WTC11 (cell line): Measurements from ENCODE around the gene RAET1G. TPM values are rescaled to one million over a fixed set of nuclear protein-coding genes. Genes with fewer than 3 reads are reported as not detected.

ENCODE experiments used
- ATAC-seq: fragments of 200-7000 bp; cut with Tn5 transposase; 2 replicates; pipeline ENCODE4 v1.10.0; 2021; ENCODE audit warnings: mild to moderate bottlenecking, moderate library complexity
- CTCF ChIA-PET: fragments of 300-600 bp; sonication (Branson Sonifier 250); formaldehyde crosslinking; loops from one replicate; lab custom pipeline; 2021; ENCODE audit warnings: antibody characterized with exemption; lab: Charles Lee
- POLR2A ChIA-PET: fragments of 350-600 bp; sonication (Branson Sonifier 250); formaldehyde crosslinking; loops from one replicate; lab custom pipeline; 2021; ENCODE audit warnings: antibody characterized with exemption; lab: Charles Lee
- DNase-seq: peaks from one replicate; pipeline ENCODE4 v3.0.0; 2021; ENCODE audit warnings: low spot score
- H3K27ac Mint-ChIP-seq: 2 replicates; pipeline ENCODE4 v1.8.0; 2021; ENCODE audit warnings: mixed read lengths
- H3K27me3 Mint-ChIP-seq: 2 replicates; pipeline ENCODE4 v1.8.0; 2021; ENCODE audit warnings: low read depth, mild to moderate bottlenecking, moderate library complexity, mixed read lengths
- H3K36me3 Mint-ChIP-seq: 2 replicates; pipeline ENCODE4 v1.8.0; 2021; ENCODE audit warnings: mixed read lengths
- H3K4me1 Mint-ChIP-seq: 2 replicates; pipeline ENCODE4 v1.8.0; 2022; ENCODE audit warnings: mixed read lengths
- H3K4me3 Mint-ChIP-seq: 2 replicates; pipeline ENCODE4 v1.8.0; 2021; ENCODE audit warnings: mild to moderate bottlenecking, moderate library complexity, mixed read lengths
- H3K9me3 Mint-ChIP-seq: 2 replicates; pipeline ENCODE4 v1.8.0; 2021; ENCODE audit warnings: mixed read lengths
- AFF4 ChIP-seq: sonication (generic); formaldehyde crosslinking; IDR thresholded peaks from 2 replicates; pipeline ENCODE4 v1.8.1; 2023; ENCODE audit warnings: mild to moderate bottlenecking, missing genetic modification reagents, borderline replicate concordance
- AR ChIP-seq: fragments of 250-450 bp; sonication (Bioruptor Pico); IDR thresholded peaks from 2 replicates; pipeline ENCODE4 v1.9.0; 2021; ENCODE audit warnings: mild to moderate bottlenecking
- ATF2 ChIP-seq: sonication (generic); formaldehyde crosslinking; IDR thresholded peaks from 2 replicates; pipeline ENCODE4 v1.8.1; 2022; ENCODE audit warnings: low read depth, missing genetic modification reagents, borderline replicate concordance
- E2F4 ChIP-seq: sonication (generic); formaldehyde crosslinking; IDR thresholded peaks from 2 replicates; pipeline ENCODE4 v1.8.1; 2022; ENCODE audit warnings: low read depth, mild to moderate bottlenecking, moderate library complexity, missing genetic modification reagents, borderline replicate concordance
- FOXK1 ChIP-seq: sonication (generic); formaldehyde crosslinking; IDR thresholded peaks from 2 replicates; pipeline ENCODE4 v1.8.0; 2022; ENCODE audit warnings: mild to moderate bottlenecking, moderate library complexity, missing genetic modification reagents
- FOXP1 ChIP-seq: sonication (generic); formaldehyde crosslinking; IDR thresholded peaks from 2 replicates; pipeline ENCODE4 v1.8.0; 2022; ENCODE audit warnings: missing genetic modification reagents, mild to moderate bottlenecking, moderate library complexity, borderline replicate concordance
- FOXP4 ChIP-seq: sonication (generic); formaldehyde crosslinking; IDR thresholded peaks from 2 replicates; pipeline ENCODE4 v1.8.0; 2022; ENCODE audit warnings: mild to moderate bottlenecking, missing genetic modification reagents
- KAT7 ChIP-seq: sonication (generic); formaldehyde crosslinking; IDR thresholded peaks from 2 replicates; pipeline ENCODE4 v1.8.1; 2023; ENCODE audit warnings: missing genetic modification reagents, mild to moderate bottlenecking, borderline replicate concordance
- PRDM15 ChIP-seq: sonication (generic); formaldehyde crosslinking; IDR thresholded peaks from 2 replicates; pipeline ENCODE4 v1.8.0; 2022; ENCODE audit warnings: missing genetic modification reagents
- SMAD4 ChIP-seq: sonication (generic); formaldehyde crosslinking; IDR thresholded peaks from 2 replicates; pipeline ENCODE4 v1.8.0; 2022; ENCODE audit warnings: mild to moderate bottlenecking, missing genetic modification reagents
- SP1 ChIP-seq: sonication (generic); formaldehyde crosslinking; conservative IDR thresholded peaks from 2 replicates; pipeline ENCODE4 v1.8.1; 2022; ENCODE audit warnings: missing genetic modification reagents
- ZNF425 ChIP-seq: fragments of 250-450 bp; sonication (Bioruptor Pico); conservative IDR thresholded peaks from 2 replicates; pipeline ENCODE4 v1.9.0; 2021; ENCODE audit warnings: mild to moderate bottlenecking
- total RNA-seq: library from RNA; stranded (reverse); gene quantifications from 3 replicates; pipeline ENCODE4 v1.2.3, GENCODE V29; 2021

Gene RAET1G
- total RNA-seq, 1 experiment from 2014 or later, result not detected

GRCh38 chr6:149889326-149889725 lies 33.6 kb downstream of the RAET1G start (continued):
- TF ChIP-seq SMAD4 (CRISPR knock-in tag), result no peak
- no peak for TF ChIP-seq PRDM15 (CRISPR knock-in tag)

GRCh38 chr6:149888659-149889058 lies 34.3 kb downstream of the RAET1G start:
- no peaks in the 10 kb centered on the region for H3K9me3 Mint-ChIP-seq
- POLR2A ChIA-PET, result no interaction called here
- TF ChIP-seq ZNF425 (CRISPR knock-in tag) (no peak), E2F4 (CRISPR knock-in tag) (no peak), AFF4 (CRISPR knock-in tag) (no peak), FOXP1 (CRISPR knock-in tag) (no peak), SP1 (CRISPR knock-in tag) (no peak), AR (no peak), ATF2 (CRISPR knock-in tag) (no peak), FOXP4 (CRISPR knock-in tag) (no peak), SMAD4 (CRISPR knock-in tag) (no peak), FOXK1 (CRISPR knock-in tag) (no peak), KAT7 (no peak)
- no peaks in the 10 kb centered on the region for H3K36me3 Mint-ChIP-seq
- DNase-seq (no peak), ATAC-seq (no peak)
- no peak overlapping the region for H3K27ac Mint-ChIP-seq
- CTCF ChIA-PET, result no interaction called here
- H3K4me3 Mint-ChIP-seq, result no peak overlapping the region
- H3K4me1 Mint-ChIP-seq, result 0 out of 2 replicates have a peak, but pooled peaks cover 5% of the 10 kb centered on the region
- peaks cover 26% of the 10 kb centered on the region for H3K27me3 Mint-ChIP-seq
